Measurements from ENCODE around the gene BAK1.
A peak's percentile ranks its signal among the peaks of the same experiment; 100 is the strongest.
"Not testable (repeated sequence)": the region's sequence is repeated elsewhere in the genome, so short reads cannot be mapped to it uniquely, and the experiment has no call there.

BAK1 gene

DNA sequence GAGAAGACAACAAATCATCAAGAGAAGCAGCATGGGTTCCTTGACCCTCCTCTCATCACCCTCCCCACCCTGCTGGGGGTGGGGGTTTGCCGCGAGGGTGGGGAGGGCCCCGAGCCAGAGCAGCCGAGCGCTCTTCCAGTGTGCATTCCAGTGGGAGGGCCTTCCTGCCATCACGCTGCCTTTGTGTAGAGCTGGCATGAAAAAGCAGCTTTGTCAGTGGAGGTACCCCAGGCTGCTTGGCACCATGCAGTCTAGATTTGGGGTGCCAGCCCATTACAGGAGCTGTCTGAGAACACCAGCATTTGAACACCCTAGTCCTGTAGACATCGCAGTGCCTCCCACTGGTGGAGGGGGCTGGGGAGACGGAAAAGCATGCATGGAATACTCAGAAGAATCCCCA is 12.2 kb downstream of the BAK1 start:
- Histone ChIP-seq H3K4me2 (no peak overlapping the region), H3K4me3 (no peak overlapping the region), H3K9ac (no peak overlapping the region), H4K20me1 (no peaks in the 10 kb centered on the region), H3K4me1 (peaks cover 24% of the 10 kb centered on the region), H3K27ac (no peak overlapping the region), H3K27me3 (no peaks in the 10 kb centered on the region), H3K9me3 (no peaks in the 10 kb centered on the region), H3K36me3 (peaks cover 20% of the 10 kb centered on the region)
- no peak for TF ChIP-seq Cebpa-rat (IDR thresholded peaks at IDR 0.05)

DNA sequence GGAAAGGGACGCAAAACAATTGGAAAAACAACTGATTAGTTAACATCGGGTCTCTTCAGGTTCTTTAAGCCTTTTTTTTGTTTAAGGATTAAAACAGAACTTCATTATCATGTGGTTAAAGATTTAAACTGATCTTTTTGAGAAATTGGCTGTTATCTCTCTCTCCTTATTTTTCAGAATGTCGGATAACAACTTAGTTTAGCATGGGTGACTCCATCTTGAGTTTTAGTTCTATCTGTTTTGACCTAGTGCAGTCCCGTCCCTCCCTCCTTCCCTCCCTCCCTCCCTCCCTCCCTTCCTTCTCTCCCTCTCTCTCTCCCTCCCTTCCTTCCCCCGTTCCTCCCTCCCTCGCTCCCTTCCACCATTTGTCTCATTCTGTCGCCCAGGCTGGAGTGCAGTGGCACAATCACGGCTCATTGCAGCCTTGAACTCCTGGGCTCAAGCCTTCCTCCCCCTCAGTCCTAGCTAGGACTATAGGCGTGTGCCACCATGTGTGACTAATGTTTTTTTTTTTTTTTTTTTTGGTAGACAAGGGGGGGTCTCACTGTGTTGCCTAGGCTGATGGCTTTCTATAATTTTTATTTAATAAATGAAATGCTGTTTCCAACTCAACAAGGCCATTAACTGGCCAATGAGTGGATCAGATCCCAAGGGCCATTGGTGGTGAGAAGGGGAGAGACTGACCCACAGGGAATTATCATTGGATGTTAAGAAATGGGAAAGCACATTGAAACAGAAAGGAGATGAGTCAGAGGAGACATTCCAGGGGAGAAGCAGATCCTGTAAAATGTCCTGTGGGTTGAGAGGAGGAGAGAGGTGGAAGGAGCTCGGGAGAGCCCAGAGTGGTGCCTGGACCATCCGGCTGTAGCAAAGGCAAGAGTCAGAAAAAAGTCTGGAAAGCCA is 13.6 kb downstream of the BAK1 start:
- H3K9me3 ChIP-seq, result no peaks in the 10 kb centered on the region
- no peak for TF ChIP-seq Cebpa-rat (IDR thresholded peaks at IDR 0.05)
- H3K4me2 ChIP-seq, result no peak overlapping the region
- H3K36me3 ChIP-seq, result peaks cover 10% of the 10 kb centered on the region; the same call in 1 of the 2 replicates
- no peak overlapping the region for H3K4me3 ChIP-seq
- H4K20me1 ChIP-seq, result no peaks in the 10 kb centered on the region
- no peak overlapping the region for H3K9ac ChIP-seq
- H3K27me3 ChIP-seq, result no peaks in the 10 kb centered on the region
- H3K4me1 ChIP-seq, result peaks cover 14% of the 10 kb centered on the region
- no peak overlapping the region for H3K27ac ChIP-seq

DNA sequence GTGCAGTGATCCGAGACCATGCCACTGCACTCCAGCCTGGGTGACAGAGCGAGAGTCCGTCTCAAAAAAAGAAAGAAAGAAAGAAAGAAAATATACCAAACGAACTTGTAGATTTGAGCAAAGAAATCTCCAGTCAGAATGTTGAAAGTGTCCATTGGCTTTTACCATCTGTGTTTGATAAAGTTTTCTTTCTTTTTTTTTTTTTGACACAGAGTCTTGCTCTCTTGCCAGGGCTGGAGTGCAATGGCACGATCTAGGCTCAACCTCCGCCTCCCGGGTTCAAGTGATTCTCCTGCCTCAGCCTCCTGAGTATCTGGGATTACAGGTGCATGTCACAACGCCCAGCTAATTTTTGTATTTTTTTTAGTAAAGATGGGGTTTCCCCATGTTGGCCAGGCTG is 21.3 kb downstream of the BAK1 start:
- Histone ChIP-seq H3K4me2 (no peak overlapping the region), H3K36me3 (no peaks in the 10 kb centered on the region), H3K4me3 (no peak overlapping the region), H4K20me1 (no peaks in the 10 kb centered on the region), H3K4me1 (no peaks in the 10 kb centered on the region), H3K9me3 (peaks cover 14% of the 10 kb centered on the region), H3K27me3 (no peaks in the 10 kb centered on the region), H3K27ac (no peak overlapping the region), H3K9ac (no peak overlapping the region)
- no peak for TF ChIP-seq Cebpa-rat (IDR thresholded peaks at IDR 0.05)

DNA sequence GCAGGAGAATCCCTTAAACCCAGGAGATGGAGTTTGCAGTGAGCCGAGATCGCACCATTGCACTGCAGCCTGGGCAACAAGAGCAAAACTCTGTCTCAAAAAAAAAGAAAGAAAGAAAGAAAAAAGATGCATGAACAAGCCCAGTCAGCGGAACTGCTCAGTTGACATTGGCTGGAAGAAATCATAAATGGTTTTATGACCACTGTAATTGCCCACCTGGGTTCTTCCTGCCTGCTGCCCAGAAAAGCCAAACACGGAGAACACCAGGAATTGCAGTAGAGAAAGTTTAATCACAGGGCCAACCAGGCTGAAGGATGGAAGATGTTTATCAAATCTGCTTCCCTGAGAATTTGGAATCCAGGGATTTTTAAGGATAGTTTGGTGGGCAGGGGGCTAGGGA is 22.7 kb downstream of the BAK1 start:
- Histone ChIP-seq H3K9ac (no peak overlapping the region), H4K20me1 (no peaks in the 10 kb centered on the region), H3K36me3 (no peaks in the 10 kb centered on the region), H3K27ac (no peak overlapping the region), H3K4me1 (no peaks in the 10 kb centered on the region), H3K9me3 (peaks cover 14% of the 10 kb centered on the region), H3K27me3 (no peaks in the 10 kb centered on the region), H3K4me3 (no peak overlapping the region), H3K4me2 (no peak overlapping the region)
- no peak for TF ChIP-seq Cebpa-rat (IDR thresholded peaks at IDR 0.05)

DNA sequence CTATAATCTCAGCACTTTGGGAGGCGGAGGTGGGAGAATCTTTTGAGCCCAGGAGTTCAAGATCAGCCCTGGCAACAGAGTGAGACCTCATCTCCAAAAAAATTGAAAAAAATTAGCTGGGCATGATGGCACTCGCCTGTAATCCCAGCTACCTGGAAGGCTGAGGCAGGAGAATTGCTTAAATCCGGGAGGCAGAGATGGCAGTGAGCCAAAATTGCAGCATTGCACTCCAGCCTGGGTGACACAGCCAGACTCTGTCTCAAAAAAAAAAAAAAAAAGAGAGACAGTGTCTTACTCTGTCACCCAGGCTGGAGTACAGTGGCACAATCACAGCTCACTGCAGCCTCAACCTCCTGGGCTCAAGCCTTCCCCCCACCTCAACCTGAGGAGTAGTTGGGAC is 27.2 kb downstream of the BAK1 start:
- not testable (repeated sequence) for H4K20me1 ChIP-seq, H3K9ac ChIP-seq, H3K36me3 ChIP-seq, H3K4me2 ChIP-seq, H3K27ac ChIP-seq, H3K4me3 ChIP-seq, H3K9me3 ChIP-seq, H3K27me3 ChIP-seq, H3K4me1 ChIP-seq

DNA sequence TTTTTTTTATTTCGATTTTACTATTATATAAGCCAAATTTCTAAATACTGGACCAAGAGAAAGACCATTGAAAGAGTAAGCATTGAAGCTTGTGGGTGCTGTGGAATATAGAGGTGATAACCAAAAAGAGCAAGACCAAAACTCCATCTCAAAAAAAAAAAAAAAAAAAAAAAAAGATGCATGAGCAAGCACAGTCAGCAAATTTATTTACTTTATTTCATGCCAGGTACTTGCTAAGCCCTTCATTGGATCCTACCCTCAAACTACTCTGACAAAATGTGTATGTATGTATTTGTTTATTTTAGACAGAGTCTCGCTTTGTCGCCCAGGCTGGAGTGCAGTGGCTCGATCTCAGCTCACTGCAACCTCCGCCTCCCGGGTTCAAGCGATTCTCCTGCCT is 27.8 kb downstream of the BAK1 start:
- no peaks in the 10 kb centered on the region for H4K20me1 ChIP-seq
- peaks cover 4% of the 10 kb centered on the region for H3K9me3 ChIP-seq
- no peak overlapping the region for H3K27ac ChIP-seq

DNA sequence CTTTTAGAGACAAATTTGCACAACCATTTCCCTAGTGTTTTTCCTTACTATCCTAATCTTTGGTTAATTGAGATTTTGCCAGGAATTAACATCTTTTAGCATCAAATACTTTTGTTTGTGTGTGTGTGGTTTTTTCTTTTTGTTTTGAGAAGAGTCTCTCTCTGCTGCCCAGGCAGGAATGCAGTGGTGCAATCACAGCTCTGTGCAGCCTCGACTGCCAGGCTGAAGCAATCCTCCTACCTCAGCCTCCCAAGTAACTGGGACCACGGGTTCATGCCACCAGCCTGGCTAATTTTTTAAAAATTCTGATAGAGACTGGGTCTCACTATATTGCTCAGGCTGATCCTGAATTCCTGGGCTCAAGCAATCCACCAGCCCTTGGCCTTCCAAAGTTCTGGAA is 28.5 kb downstream of the BAK1 start:
- Histone ChIP-seq H4K20me1 (no peaks in the 10 kb centered on the region), H3K27ac (no peak overlapping the region), H3K9me3 (no peaks in the 10 kb centered on the region), H3K4me3 (no peak overlapping the region), H3K4me1 (peaks cover 17% of the 10 kb centered on the region), H3K9ac (no peak overlapping the region), H3K4me2 (no peak overlapping the region), H3K36me3 (no peaks in the 10 kb centered on the region), H3K27me3 (no peaks in the 10 kb centered on the region)
- TF ChIP-seq Cebpa-rat (IDR thresholded peaks at IDR 0.05), result no peak

More for the DNA sequence above, 27.8 kb downstream of the BAK1 start:
- no peaks in the 10 kb centered on the region for H3K27me3 ChIP-seq
- no peak for TF ChIP-seq Cebpa-rat (IDR thresholded peaks at IDR 0.05)
- no peak overlapping the region for H3K4me2 ChIP-seq
- H3K36me3 ChIP-seq, result no peaks in the 10 kb centered on the region
- no peak overlapping the region for H3K9ac ChIP-seq
- H3K4me3 ChIP-seq, result no peak overlapping the region
- peaks cover 16% of the 10 kb centered on the region for H3K4me1 ChIP-seq

DNA sequence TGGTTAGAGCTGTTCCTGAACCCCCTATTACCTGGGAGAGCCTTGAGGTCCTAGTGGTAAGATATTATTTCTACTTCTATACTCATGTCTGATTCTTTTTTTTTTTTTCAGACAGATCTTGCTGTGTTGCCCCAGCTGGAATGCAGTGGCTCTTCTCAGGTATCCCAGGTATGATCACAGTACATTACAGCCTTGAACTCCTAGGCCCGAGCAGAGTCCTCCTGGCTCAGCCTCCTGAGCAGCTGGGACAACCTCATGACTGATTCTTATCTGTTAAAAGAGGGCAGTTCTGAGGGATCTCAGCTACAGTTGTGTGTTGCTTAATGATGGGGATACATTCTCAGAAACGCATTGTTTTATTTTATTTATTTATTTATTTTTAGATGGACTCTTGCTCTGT is 30.2 kb downstream of the BAK1 start:
- no peaks in the 10 kb centered on the region for H4K20me1 ChIP-seq
- TF ChIP-seq Cebpa-rat (IDR thresholded peaks at IDR 0.05), result no peak
- no peaks in the 10 kb centered on the region for H3K36me3 ChIP-seq
- H3K9ac ChIP-seq, result no peak overlapping the region
- no peaks in the 10 kb centered on the region for H3K9me3 ChIP-seq
- no peaks in the 10 kb centered on the region for H3K27me3 ChIP-seq
- peaks cover 17% of the 10 kb centered on the region for H3K4me1 ChIP-seq
- no peak overlapping the region for H3K27ac ChIP-seq
- no peak overlapping the region for H3K4me2 ChIP-seq
- H3K4me3 ChIP-seq, result no peak overlapping the region

DNA sequence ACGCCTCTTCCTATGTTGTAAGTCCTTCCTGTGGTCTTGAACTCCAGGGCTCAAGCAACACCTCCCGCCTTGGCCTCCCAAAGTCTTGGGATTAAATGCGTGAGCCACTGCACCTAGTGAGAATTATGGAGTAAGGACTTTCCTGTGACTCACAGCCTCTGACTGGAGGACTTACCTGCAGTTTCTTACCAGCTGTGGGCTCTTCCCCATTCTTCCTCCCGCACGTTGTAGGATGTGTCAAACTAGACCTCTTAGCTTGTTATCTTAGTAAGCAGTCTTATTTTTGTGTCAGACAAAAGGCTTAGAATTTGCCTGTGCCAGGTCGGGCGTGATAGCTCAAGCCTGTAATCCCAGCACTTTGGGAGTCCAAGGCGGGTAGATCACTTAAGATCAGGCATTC is 30.9 kb downstream of the BAK1 start:
- no peak overlapping the region for H3K27ac ChIP-seq
- H3K9ac ChIP-seq, result no peak overlapping the region
- no peak for TF ChIP-seq Cebpa-rat (IDR thresholded peaks at IDR 0.05)
- no peaks in the 10 kb centered on the region for H3K9me3 ChIP-seq
- no peaks in the 10 kb centered on the region for H3K36me3 ChIP-seq
- H3K4me3 ChIP-seq, result no peak overlapping the region
- H3K27me3 ChIP-seq, result no peaks in the 10 kb centered on the region
- H4K20me1 ChIP-seq, result no peaks in the 10 kb centered on the region
- peaks cover 17% of the 10 kb centered on the region for H3K4me1 ChIP-seq
- no peak overlapping the region for H3K4me2 ChIP-seq

DNA sequence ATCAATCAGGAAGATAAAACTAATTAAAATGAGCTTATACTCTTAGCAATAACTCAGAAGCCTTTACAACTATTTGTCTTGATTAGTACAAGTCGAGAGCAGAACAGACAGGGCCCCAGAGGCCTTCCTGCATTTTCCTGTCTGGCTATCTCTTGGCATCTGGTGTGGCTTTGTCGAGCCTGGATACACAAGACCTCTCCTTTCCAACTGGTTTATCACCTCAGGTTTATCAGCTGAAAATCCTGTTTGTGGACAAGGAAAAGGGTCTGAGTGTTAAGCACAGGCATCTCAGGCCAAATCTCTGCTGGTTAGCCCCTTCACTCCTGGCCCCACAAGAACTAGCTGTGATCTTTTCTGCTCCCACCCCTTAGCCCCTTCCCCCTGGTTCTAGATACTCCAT is 32.6 kb downstream of the BAK1 start:
- Histone ChIP-seq H4K20me1 (no peaks in the 10 kb centered on the region), H3K27ac (no peak overlapping the region), H3K27me3 (no peaks in the 10 kb centered on the region), H3K4me1 (peaks cover 17% of the 10 kb centered on the region), H3K4me2 (peak overlapping the region; percentile 58), H3K4me3 (no peak overlapping the region), H3K9me3 (no peaks in the 10 kb centered on the region), H3K36me3 (no peaks in the 10 kb centered on the region), H3K9ac (no peak overlapping the region)
- no peak for TF ChIP-seq Cebpa-rat (IDR thresholded peaks at IDR 0.05)

Measured in BLaER1 (cell line).